HEK293T (cell line): ENCODE results near the gene NR6A1.

Experiments
- ARNT ChIP-seq: fragments of 450-650 bp; IDR thresholded peaks from 2 replicates; pipeline ENCODE4 v1.6.1; 2017; ENCODE audit warnings: mild to moderate bottlenecking
- BHLHE40 ChIP-seq: fragments of 450-650 bp; IDR thresholded peaks from 2 replicates; pipeline ENCODE4 v1.6.1; 2016; ENCODE audit warnings: mild to moderate bottlenecking, moderate library complexity, borderline replicate concordance
- HDGF ChIP-seq: fragments of 450-650 bp; IDR thresholded peaks from 2 replicates; pipeline ENCODE4 v1.6.1; 2017; ENCODE audit warnings: antibody characterized with exemption, borderline replicate concordance
- NFRKB ChIP-seq: fragments of 450-650 bp; IDR thresholded peaks from 2 replicates; pipeline ENCODE4 v1.6.1; 2016; ENCODE audit warnings: mild to moderate bottlenecking, moderate library complexity
- SUZ12 ChIP-seq: fragments of 450-650 bp; IDR thresholded peaks from 2 replicates; pipeline ENCODE4 v1.6.1; 2016; ENCODE audit warnings: mild to moderate bottlenecking

- TF ChIP-seq BHLHE40 = no peak
- no peak for TF ChIP-seq NFRKB
- no peak for TF ChIP-seq SUZ12
- TF ChIP-seq ARNT = no peak
- no peak for TF ChIP-seq HDGF
These were observed 248.7 kb downstream of the NR6A1 start for GRCh38 chr9:124522121-124523098.
